ENCODE results near the gene RPLP1. TPM values are rescaled to one million over a fixed set of nuclear protein-coding genes. Genes with fewer than 3 reads are reported as not detected.

Gene RPLP1
- total RNA-seq, 3 donors from 2014 or later (not counting 1 experiment from before 2014, with no cell fraction given) = 895 to 1,167 (median 974) TPM

- Mint-ChIP-seq H3K36me3 (no peaks in the 10 kb centered on the region), H3K9me3 (no peaks in the 10 kb centered on the region), H3K4me1 (peaks cover 32 to 38% of the 10 kb centered on the region in 2 donors), H3K4me3 (no peak overlapping the region), H3K27me3 (ENCODE audit: low read depth in 2 of 2) (peaks cover 14 to 17% of the 10 kb centered on the region in 2 donors), H3K27ac (no peak overlapping the region)
- intact Hi-C loops (cut with micrococcal nuclease) = loop anchor here (5.0 kb wide), 2 partner anchors 202 to 837 kb away; no protein-coding TSS in a partner anchor
- no peak for ATAC-seq
- 88% methylated on average over 1 of the region's 1 CpG for WGBS (ENCODE audit: insufficient coverage)
- Histone ChIP-seq H3K36me3 (ENCODE audit: control insufficient read depth, insufficient read depth, low read length) (no peaks in the 10 kb centered on the region), H3K27ac (ENCODE audit: low read length) (no peak overlapping the region), H3K9me3 (ENCODE audit: control insufficient read depth, insufficient read depth, low read length) (no peaks in the 10 kb centered on the region), H3K4me3 (ENCODE audit: low read length) (no peak overlapping the region), H3K4me1 (ENCODE audit: control insufficient read depth, insufficient read depth, low read length) (peaks cover 51% of the 10 kb centered on the region), H3K27me3 (ENCODE audit: control insufficient read depth, insufficient read depth, low read length) (peaks cover 2% of the 10 kb centered on the region)
- TF ChIP-seq CTCF (IDR thresholded peaks at IDR 0.05) = no peak
- no peak for DNase-seq
Measured at GRCh38 chr15:69465253-69465652, 12.6 kb downstream of the RPLP1 start.

GRCh38 chr15:69466733-69467132 is 14.1 kb downstream of the RPLP1 start:
- H3K9me3 Mint-ChIP-seq = no peaks in the 10 kb centered on the region
- peaks cover 48% of the 10 kb centered on the region for H3K4me1 ChIP-seq (ENCODE audit: control insufficient read depth, insufficient read depth, low read length)
- H3K27me3 Mint-ChIP-seq (ENCODE audit: low read depth in 2 of 2) = peaks cover 17 to 22% of the 10 kb centered on the region in 2 donors
- H3K36me3 Mint-ChIP-seq = no peaks in the 10 kb centered on the region
- no peak overlapping the region for H3K4me3 Mint-ChIP-seq
- no peaks in the 10 kb centered on the region for H3K36me3 ChIP-seq (ENCODE audit: control insufficient read depth, insufficient read depth, low read length)
- WGBS (ENCODE audit: insufficient coverage) = 87% methylated on average over 2 of the region's 2 CpGs
- no peak overlapping the region for H3K27ac ChIP-seq (ENCODE audit: low read length)
- TF ChIP-seq CTCF (IDR thresholded peaks at IDR 0.05) = no peak
- H3K27me3 ChIP-seq (ENCODE audit: control insufficient read depth, insufficient read depth, low read length) = peaks cover 2% of the 10 kb centered on the region
- H3K4me1 Mint-ChIP-seq = peaks cover 30 to 34% of the 10 kb centered on the region in 2 donors
- peak overlapping the region in 1 of 2 donors; percentile 29 for H3K27ac Mint-ChIP-seq
- no peak for ATAC-seq
- intact Hi-C loops (cut with micrococcal nuclease) = loop anchor here (5.0 kb wide), 2 partner anchors 201 to 836 kb away; no protein-coding TSS in a partner anchor
- no peaks in the 10 kb centered on the region for H3K9me3 ChIP-seq (ENCODE audit: control insufficient read depth, insufficient read depth, low read length)
- no peak for DNase-seq
- H3K4me3 ChIP-seq (ENCODE audit: low read length) = no peak overlapping the region

GRCh38 chr15:69467636-69468035 is 15.0 kb downstream of the RPLP1 start:
- DNase-seq (no peak), ATAC-seq (no peak)
- Mint-ChIP-seq H3K36me3 (no peaks in the 10 kb centered on the region), H3K27me3 (ENCODE audit: low read depth in 2 of 2) (peaks cover 17 to 30% of the 10 kb centered on the region in 2 donors), H3K27ac (peak overlapping the region; percentile 89 to 98), H3K4me3 (peak overlapping the region; percentile 6), H3K4me1 (peaks cover 25 to 28% of the 10 kb centered on the region in 2 donors), H3K9me3 (no peaks in the 10 kb centered on the region)
- Histone ChIP-seq H3K27ac (ENCODE audit: low read length) (peak overlapping the region; percentile 81), H3K36me3 (ENCODE audit: control insufficient read depth, insufficient read depth, low read length) (no peaks in the 10 kb centered on the region), H3K9me3 (ENCODE audit: control insufficient read depth, insufficient read depth, low read length) (no peaks in the 10 kb centered on the region), H3K27me3 (ENCODE audit: control insufficient read depth, insufficient read depth, low read length) (peaks cover 2% of the 10 kb centered on the region), H3K4me3 (ENCODE audit: low read length) (no peak overlapping the region), H3K4me1 (ENCODE audit: control insufficient read depth, insufficient read depth, low read length) (peaks cover 39% of the 10 kb centered on the region)
- intact Hi-C loops (cut with micrococcal nuclease) = loop anchor here (1.0 to 5.0 kb wide), 7 partner anchors 14 to 1025 kb away; no protein-coding TSS in a partner anchor
- 92% methylated on average over 11 of the region's 11 CpGs for WGBS (ENCODE audit: insufficient coverage)
- TF ChIP-seq CTCF (IDR thresholded peaks at IDR 0.05) = no peak

Data from natural killer cell (primary cell).